Activated naive CD4-positive, alpha-beta T cell treated with anti-CD3 and anti-CD28 coated beads, Interleukin-2, amount 10 ng/mL, durations not matched to agents 7 days and 5 days (primary cell): Measurements from ENCODE around the gene OR4C46.
"Not testable (repeated sequence)": the region's sequence is repeated elsewhere in the genome, so short reads cannot be mapped to it uniquely, and the experiment has no call there.

ENCODE experiments used
- CTCF ChIA-PET: fragments of 350-600 bp; sonication (Branson Sonifier 250); formaldehyde crosslinking; loops from one replicate; lab custom pipeline; 2021; ENCODE audit warnings: antibody characterized with exemption; lab: Charles Lee
- DNase-seq: peaks from one replicate; pipeline ENCODE4 v3.0.0-alpha.2; 2020
- H3K27ac Mint-ChIP-seq: one replicate; pipeline ENCODE4 v1.8.0; 2021; ENCODE audit warnings: mild to moderate bottlenecking, moderate library complexity, mixed read lengths
- H3K27me3 Mint-ChIP-seq: one replicate; pipeline ENCODE4 v1.8.0; 2021; ENCODE audit warnings: mild to moderate bottlenecking, mixed read lengths
- H3K36me3 Mint-ChIP-seq: one replicate; pipeline ENCODE4 v1.8.0; 2021; ENCODE audit warnings: mixed read lengths
- H3K4me1 Mint-ChIP-seq: one replicate; pipeline ENCODE4 v1.8.0; 2021; ENCODE audit warnings: mixed read lengths
- H3K4me3 Mint-ChIP-seq: one replicate; pipeline ENCODE4 v1.8.0; 2021; ENCODE audit warnings: mild to moderate bottlenecking, moderate library complexity, mixed read lengths
- H3K9me3 Mint-ChIP-seq: one replicate; pipeline ENCODE4 v1.8.0; 2021; ENCODE audit warnings: mixed read lengths

The OR4C46 gene

DNA sequence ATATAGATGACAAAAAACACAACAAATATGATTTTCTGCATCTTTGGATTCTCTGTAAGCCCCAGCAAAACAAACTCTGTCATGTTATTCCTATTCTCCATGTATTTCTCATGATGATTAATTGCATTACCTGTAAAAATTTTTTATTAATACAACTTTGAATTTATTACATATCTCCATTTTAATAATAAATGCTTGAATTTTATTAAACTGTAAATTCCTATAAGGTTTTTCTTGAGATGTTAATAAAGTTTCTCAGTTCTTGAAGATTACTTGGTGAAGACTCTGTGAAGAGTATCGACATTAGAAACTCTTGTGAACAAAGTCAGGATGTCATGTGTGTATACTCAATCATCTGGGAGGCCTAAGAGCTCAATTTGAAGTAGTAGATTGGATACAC lies at the start of gene OR4C46:
Gene OR4C46, minus strand, starts transcription at position 101 of the 400 bp plus-strand sequence. Its CDS starts 0 bp downstream, at position 101.
- Mint-ChIP-seq H3K27ac (no peak within 1 kb of the TSS), H3K4me1 (no peaks in the 10 kb centered on the region), H3K27me3 (no peaks in the 10 kb centered on the region), H3K36me3 (no peaks in the 10 kb centered on the region), H3K9me3 (peaks cover 35% of the 10 kb centered on the region), H3K4me3 (no peak within 1 kb of the TSS)
- no peak for DNase-seq
- CTCF ChIA-PET, result no interaction called here

DNA sequence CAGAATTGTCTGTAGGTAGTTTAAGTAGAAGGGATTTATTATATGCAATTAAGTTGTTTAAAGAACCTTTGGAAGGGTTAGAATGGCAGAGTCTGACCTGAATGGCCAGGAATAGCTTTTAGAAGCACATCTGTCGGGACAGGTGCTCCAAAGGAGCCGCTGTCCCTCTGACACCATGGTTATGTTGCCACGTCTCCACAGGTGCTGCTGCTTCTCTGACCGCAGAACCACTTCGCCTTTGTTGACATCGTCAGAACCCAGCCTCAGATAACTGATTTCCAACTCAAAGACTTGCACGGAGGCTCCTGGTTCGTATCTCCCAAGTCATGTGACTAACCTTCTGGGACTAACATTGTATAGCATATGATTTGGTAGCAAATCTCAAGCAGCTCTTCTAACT lies 41.8 kb upstream of the OR4C46 start:
- H3K36me3 Mint-ChIP-seq, CTCF ChIA-PET, DNase-seq, H3K4me1 Mint-ChIP-seq, H3K27me3 Mint-ChIP-seq, H3K4me3 Mint-ChIP-seq, H3K27ac Mint-ChIP-seq: not testable (repeated sequence)
- H3K9me3 Mint-ChIP-seq, result peaks cover 24% of the 10 kb centered on the region

DNA sequence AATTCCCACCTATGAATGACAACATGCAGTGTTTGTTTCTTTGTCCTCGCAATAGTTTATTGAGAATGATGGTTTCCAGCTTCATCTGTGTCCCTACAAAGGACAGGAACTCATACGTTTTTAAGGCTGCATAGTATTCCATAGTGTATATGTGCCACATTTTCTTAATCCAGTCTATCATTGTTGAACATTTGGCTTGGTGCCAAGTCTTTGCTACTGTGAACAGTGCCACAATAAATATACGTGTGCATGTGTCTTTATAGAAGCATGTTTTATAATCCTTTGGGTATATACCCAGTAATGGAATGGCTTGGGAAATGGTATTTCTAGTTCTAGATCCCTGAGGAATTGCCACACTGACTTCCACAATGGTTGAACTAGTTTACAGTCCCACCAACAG lies 42.4 kb downstream of the OR4C46 start:
- DNase-seq, H3K27ac Mint-ChIP-seq, H3K4me3 Mint-ChIP-seq, H3K4me1 Mint-ChIP-seq, H3K36me3 Mint-ChIP-seq, H3K27me3 Mint-ChIP-seq, CTCF ChIA-PET: not testable (repeated sequence)
- peaks cover 54% of the 10 kb centered on the region for H3K9me3 Mint-ChIP-seq

DNA sequence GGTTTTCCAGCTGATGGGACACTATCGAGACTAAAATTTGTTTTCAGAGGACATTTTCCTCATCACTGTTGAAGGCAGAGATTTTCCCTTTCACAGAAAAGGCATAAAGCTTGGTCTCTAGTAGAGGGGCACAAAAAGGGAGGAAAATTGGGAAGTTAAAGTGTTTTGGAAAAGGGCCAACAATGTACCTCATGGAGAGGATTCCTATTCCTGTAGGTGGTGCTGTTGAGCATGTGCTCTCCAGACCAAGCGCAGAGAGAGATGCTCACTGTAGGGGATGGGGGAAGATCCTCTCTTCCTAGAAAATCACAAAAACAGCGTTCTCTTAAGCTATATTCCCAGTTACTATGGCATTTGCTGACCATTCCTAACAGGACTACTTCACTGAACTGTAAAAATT lies 44.9 kb downstream of the OR4C46 start:
- CTCF ChIA-PET, result no interaction called here
- Mint-ChIP-seq H3K4me3 (no peak overlapping the region), H3K36me3 (no peaks in the 10 kb centered on the region), H3K27ac (no peak overlapping the region), H3K4me1 (no peaks in the 10 kb centered on the region), H3K9me3 (peaks cover 40% of the 10 kb centered on the region), H3K27me3 (no peaks in the 10 kb centered on the region)
- no peak for DNase-seq

DNA sequence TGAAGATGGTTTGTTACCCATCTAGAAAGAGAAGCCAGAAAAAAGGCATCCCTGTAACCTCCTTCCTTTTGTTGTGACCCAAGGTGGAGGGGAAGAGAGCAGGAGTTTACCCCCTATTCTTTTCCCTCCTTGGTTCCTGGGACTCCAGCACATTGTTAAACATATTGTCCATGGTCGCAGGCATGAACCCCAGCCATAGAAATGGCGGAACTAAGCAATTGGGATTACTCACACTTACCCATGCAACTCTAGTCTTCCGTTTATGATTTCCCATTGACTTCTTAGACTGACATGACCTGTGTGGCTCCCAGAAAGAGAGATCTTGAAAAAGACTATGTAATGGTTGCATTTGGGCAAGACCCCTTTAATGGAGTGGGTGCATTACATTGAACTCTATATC lies 45.4 kb downstream of the OR4C46 start:
- no peaks in the 10 kb centered on the region for H3K27me3 Mint-ChIP-seq
- H3K27ac Mint-ChIP-seq, result no peak overlapping the region
- H3K4me1 Mint-ChIP-seq, result no peaks in the 10 kb centered on the region
- no peak for DNase-seq
- H3K36me3 Mint-ChIP-seq, result no peaks in the 10 kb centered on the region
- no peak overlapping the region for H3K4me3 Mint-ChIP-seq
- CTCF ChIA-PET, result no interaction called here
- H3K9me3 Mint-ChIP-seq, result peaks cover 41% of the 10 kb centered on the region
